Measurements from ENCODE around the gene IRF2BP2. TPM values are rescaled to one million over a fixed set of nuclear protein-coding genes. Genes with fewer than 3 reads are reported as not detected.

Gene IRF2BP2
- total and polyA plus RNA-seq, 2 of the 13 experiments (the other 11 are each of a cell fraction or from before 2014, with no cell fraction given): 140 to 147 TPM

DNA sequence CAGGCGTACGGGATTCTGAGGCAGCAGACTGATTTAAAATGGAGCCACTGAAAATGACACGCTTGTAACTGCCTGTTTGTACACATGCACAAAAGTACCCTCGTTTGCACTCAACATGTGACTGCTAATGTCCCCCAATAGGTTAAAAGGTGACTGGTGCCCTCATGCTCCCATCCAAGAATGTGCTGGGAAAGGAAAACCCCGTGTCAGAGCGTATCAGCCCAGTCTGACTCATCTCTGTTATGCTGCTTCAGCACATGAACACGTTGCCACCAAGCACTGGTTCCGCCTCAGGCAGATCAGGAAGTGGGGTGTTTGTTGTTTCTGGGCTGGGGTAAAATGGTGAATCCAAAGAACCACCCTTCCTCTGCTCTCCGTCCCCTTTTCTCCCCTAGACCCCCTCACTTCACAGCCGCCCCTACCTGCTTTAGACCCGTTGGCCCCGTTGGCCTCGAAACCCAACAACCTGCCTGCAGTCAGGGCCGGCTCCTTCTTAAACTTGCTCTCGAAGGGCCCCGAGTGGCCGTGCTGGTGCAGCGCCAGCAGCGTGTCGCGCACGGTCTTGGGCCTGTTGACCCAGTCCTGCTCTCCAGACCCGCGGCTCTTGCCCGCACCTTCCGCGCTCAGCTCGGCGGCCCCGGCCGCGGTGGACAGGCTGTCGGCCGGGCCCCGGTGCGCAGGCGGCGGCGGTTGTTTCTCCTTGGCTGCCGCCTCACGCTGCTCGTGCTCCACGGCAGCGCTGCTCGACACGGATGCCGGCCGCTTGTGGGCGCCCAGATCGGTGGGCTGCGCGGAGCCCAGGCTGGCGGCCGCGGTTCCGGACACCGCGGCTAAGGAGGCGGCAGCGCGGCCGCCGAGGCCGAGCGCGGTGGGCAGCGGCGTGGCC is 1.7 kb downstream of the IRF2BP2 start (continued):
- TF ChIP-seq ZNF263 (CRISPR knock-in tag; IDR thresholded peaks at IDR 0.05) (no peak), ZNF3 (CRISPR knock-in tag; IDR thresholded peaks at IDR 0.05) (no peak; the same call in 1 of the 2 replicates), POGZ (CRISPR knock-in tag; IDR thresholded peaks at IDR 0.05) (0 out of 2 replicates have a peak, but pooled peaks have one; percentile 13), GTF2F1 (IDR thresholded peaks at IDR 0.05; ENCODE audit: low read length) (peak; percentile 9; the same call in 1 of the 2 replicates), ZNF335 (CRISPR knock-in tag; IDR thresholded peaks at IDR 0.05) (no peak), ZNF839 (CRISPR knock-in tag; IDR thresholded peaks at IDR 0.05; ENCODE audit: borderline replicate concordance) (no peak), CCDC6 (CRISPR knock-in tag; IDR thresholded peaks at IDR 0.05) (no peak; the same call in 1 of the 2 replicates), HDAC1 (CRISPR knock-in tag; IDR thresholded peaks at IDR 0.05) (peak; percentile 56), MAZ (IDR thresholded peaks at IDR 0.05; ENCODE audit: borderline replicate concordance, low read depth, low read length) (no peak), MAZ (CRISPR knock-in tag; IDR thresholded peaks at IDR 0.05; ENCODE audit: low read depth) (no peak; the same call in 1 of the 2 replicates), TP53 (CRISPR knock-in tag; conservative IDR thresholded peaks at IDR 0.05) (0 out of 2 replicates have a peak, but pooled peaks have one; percentile 13), IKZF1 (IDR thresholded peaks at IDR 0.05) (no peak), TBX2 (CRISPR knock-in tag; IDR thresholded peaks at IDR 0.05; ENCODE audit: borderline replicate concordance) (no peak), RAD21 (CRISPR knock-in tag; IDR thresholded peaks at IDR 0.05) (no peak), CC2D1A (CRISPR knock-in tag; IDR thresholded peaks at IDR 0.05) (no peak), THAP11 (CRISPR knock-in tag; IDR thresholded peaks at IDR 0.05) (peak; percentile 75), NAIF1 (CRISPR knock-in tag; IDR thresholded peaks at IDR 0.05; ENCODE audit: borderline replicate concordance) (no peak), ZNF660 (CRISPR knock-in tag; IDR thresholded peaks at IDR 0.05; ENCODE audit: borderline replicate concordance, low read depth) (no peak), FOSL1 (CRISPR knock-in tag; IDR thresholded peaks at IDR 0.05; ENCODE audit: borderline replicate concordance) (peak; percentile 78), ONECUT2 (CRISPR knock-in tag; IDR thresholded peaks at IDR 0.05) (peak; percentile 10; the same call in 1 of the 2 replicates), ATF7 (IDR thresholded peaks at IDR 0.05) (no peak), ATF7 (CRISPR knock-in tag; IDR thresholded peaks at IDR 0.05) (peak; percentile 83), ZMYM3 (CRISPR knock-in tag; IDR thresholded peaks at IDR 0.05) (peak; percentile 33; the same call in 1 of the 2 replicates), FOXC1 (CRISPR knock-in tag; IDR thresholded peaks at IDR 0.05; ENCODE audit: borderline replicate concordance) (0 out of 2 replicates have a peak, but pooled peaks have one; percentile 53)
- TF ChIP-seq, protein P1, sequence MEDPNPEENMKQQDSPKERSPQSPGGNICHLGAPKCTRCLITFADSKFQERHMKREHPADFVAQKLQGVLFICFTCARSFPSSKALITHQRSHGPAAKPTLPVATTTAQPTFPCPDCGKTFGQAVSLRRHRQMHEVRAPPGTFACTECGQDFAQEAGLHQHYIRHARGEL (CRISPR knock-in tag; IDR thresholded peaks at IDR 0.05): no peak
- TF ChIP-seq, protein P2, sequence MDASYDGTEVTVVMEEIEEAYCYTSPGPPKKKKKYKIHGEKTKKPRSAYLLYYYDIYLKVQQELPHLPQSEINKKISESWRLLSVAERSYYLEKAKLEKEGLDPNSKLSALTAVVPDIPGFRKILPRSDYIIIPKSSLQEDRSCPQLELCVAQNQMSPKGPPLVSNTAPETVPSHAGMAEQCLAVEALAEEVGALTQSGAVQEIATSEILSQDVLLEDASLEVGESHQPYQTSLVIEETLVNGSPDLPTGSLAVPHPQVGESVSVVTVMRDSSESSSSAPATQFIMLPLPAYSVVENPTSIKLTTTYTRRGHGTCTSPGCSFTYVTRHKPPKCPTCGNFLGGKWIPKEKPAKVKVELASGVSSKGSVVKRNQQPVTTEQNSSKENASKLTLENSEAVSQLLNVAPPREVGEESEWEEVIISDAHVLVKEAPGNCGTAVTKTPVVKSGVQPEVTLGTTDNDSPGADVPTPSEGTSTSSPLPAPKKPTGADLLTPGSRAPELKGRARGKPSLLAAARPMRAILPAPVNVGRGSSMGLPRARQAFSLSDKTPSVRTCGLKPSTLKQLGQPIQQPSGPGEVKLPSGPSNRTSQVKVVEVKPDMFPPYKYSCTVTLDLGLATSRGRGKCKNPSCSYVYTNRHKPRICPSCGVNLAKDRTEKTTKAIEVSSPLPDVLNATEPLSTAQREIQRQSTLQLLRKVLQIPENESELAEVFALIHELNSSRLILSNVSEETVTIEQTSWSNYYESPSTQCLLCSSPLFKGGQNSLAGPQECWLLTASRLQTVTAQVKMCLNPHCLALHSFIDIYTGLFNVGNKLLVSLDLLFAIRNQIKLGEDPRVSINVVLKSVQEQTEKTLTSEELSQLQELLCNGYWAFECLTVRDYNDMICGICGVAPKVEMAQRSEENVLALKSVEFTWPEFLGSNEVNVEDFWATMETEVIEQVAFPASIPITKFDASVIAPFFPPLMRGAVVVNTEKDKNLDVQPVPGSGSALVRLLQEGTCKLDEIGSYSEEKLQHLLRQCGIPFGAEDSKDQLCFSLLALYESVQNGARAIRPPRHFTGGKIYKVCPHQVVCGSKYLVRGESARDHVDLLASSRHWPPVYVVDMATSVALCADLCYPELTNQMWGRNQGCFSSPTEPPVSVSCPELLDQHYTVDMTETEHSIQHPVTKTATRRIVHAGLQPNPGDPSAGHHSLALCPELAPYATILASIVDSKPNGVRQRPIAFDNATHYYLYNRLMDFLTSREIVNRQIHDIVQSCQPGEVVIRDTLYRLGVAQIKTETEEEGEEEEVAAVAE (CRISPR knock-in tag; IDR thresholded peaks at IDR 0.05; ENCODE audit: borderline replicate concordance): no peak
- TF ChIP-seq, protein P3, sequence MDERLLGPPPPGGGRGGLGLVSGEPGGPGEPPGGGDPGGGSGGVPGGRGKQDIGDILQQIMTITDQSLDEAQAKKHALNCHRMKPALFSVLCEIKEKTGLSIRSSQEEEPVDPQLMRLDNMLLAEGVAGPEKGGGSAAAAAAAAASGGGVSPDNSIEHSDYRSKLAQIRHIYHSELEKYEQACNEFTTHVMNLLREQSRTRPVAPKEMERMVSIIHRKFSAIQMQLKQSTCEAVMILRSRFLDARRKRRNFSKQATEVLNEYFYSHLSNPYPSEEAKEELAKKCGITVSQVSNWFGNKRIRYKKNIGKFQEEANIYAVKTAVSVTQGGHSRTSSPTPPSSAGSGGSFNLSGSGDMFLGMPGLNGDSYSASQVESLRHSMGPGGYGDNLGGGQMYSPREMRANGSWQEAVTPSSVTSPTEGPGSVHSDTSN (CRISPR knock-in tag; IDR thresholded peaks at IDR 0.05): no peak

Measured in HepG2 (cell line).